ENCODE data around the gene ARHGEF10L. TPM values are rescaled to one million over a fixed set of nuclear protein-coding genes. Genes with fewer than 3 reads are reported as not detected.
A peak's percentile ranks its signal among the peaks of the same experiment; 100 is the strongest.

ARHGEF10L gene
- total RNA-seq, 2 donors from 2014 or later, result 26.0 to 39.7 TPM

GRCh38 chr1:17533201-17533600 is 6.3 kb upstream of the ARHGEF10L start:
- H3K27ac ChIP-seq, result peak overlapping the region; percentile 65 to 84

GRCh38 chr1:17535300-17535936 is 4.1 kb upstream of the ARHGEF10L start:
- Histone ChIP-seq H3K4me1 (replicated peaks) (peaks cover 3% of the 10 kb centered on the region), H3K27ac (peak overlapping the region in 1 of 2 donors; percentile 11), H3K4me3 (no peak overlapping the region), H3K36me3 (no peaks in the 10 kb centered on the region), H3K27me3 (replicated peaks; ENCODE audit: insufficient read depth) (no peaks in the 10 kb centered on the region), H3K9me3 (no peaks in the 10 kb centered on the region)
- DNase-seq (ENCODE audit: low spot score), result no peak
- 74% methylated on average over 8 of the region's 8 CpGs for WGBS
- intact Hi-C loops (cut with DNase I), result no loop called here
- no peak for TF ChIP-seq POLR2AphosphoS5 (IDR thresholded peaks at IDR 0.05)
- no peak for TF ChIP-seq CTCF (IDR thresholded peaks at IDR 0.05)
- TF ChIP-seq POLR2A (IDR thresholded peaks at IDR 0.05), result no peak

More at GRCh38 chr1:17533201-17533600, 6.3 kb upstream of the ARHGEF10L start:
- DNase-seq (ENCODE audit: low spot score), result no peak
- intact Hi-C loops (cut with DNase I), result no loop called here
- Histone ChIP-seq H3K4me1 (replicated peaks) (no peaks in the 10 kb centered on the region), H3K4me3 (no peak overlapping the region), H3K27me3 (replicated peaks; ENCODE audit: insufficient read depth) (no peaks in the 10 kb centered on the region), H3K36me3 (no peaks in the 10 kb centered on the region), H3K9me3 (no peaks in the 10 kb centered on the region)
- 94% methylated on average over 4 of the region's 4 CpGs for WGBS
- no peak for TF ChIP-seq CTCF (IDR thresholded peaks at IDR 0.05)
- TF ChIP-seq POLR2A (IDR thresholded peaks at IDR 0.05), result no peak
- no peak for TF ChIP-seq POLR2AphosphoS5 (IDR thresholded peaks at IDR 0.05)

- TF ChIP-seq POLR2AphosphoS5 (IDR thresholded peaks at IDR 0.05) (no peak), POLR2A (IDR thresholded peaks at IDR 0.05) (no peak), CTCF (IDR thresholded peaks at IDR 0.05) (no peak)
- intact Hi-C loops (cut with DNase I), result no loop called here
- Histone ChIP-seq H3K4me3 (no peak overlapping the region), H3K36me3 (no peaks in the 10 kb centered on the region), H3K4me1 (replicated peaks) (peaks cover 3% of the 10 kb centered on the region), H3K9me3 (no peaks in the 10 kb centered on the region), H3K27me3 (replicated peaks; ENCODE audit: insufficient read depth) (no peaks in the 10 kb centered on the region), H3K27ac (peak overlapping the region; percentile 79 to 80)
- 40% methylated on average over 7 of the region's 7 CpGs for WGBS
- no peak for DNase-seq (ENCODE audit: low spot score)
Observed at GRCh38 chr1:17538010-17538409, 1.5 kb upstream of the ARHGEF10L start.

GRCh38 chr1:17538428-17539117 is 925 bp upstream of the ARHGEF10L start:
- intact Hi-C loops (cut with DNase I), result no loop called here
- Histone ChIP-seq H3K27me3 (replicated peaks; ENCODE audit: insufficient read depth) (no peaks in the 10 kb centered on the region), H3K36me3 (no peaks in the 10 kb centered on the region), H3K4me3 (no peak overlapping the region), H3K9me3 (no peaks in the 10 kb centered on the region), H3K27ac (peak overlapping the region; percentile 79 to 80), H3K4me1 (replicated peaks) (peaks cover 3% of the 10 kb centered on the region)
- TF ChIP-seq POLR2A (IDR thresholded peaks at IDR 0.05) (no peak), POLR2AphosphoS5 (IDR thresholded peaks at IDR 0.05) (no peak), CTCF (IDR thresholded peaks at IDR 0.05) (no peak)
- no peak for DNase-seq (ENCODE audit: low spot score)
- WGBS, result 19% methylated on average over 13 of the region's 13 CpGs

- Histone ChIP-seq H3K27ac (peak overlapping the region; percentile 79 to 80), H3K36me3 (no peaks in the 10 kb centered on the region), H3K4me1 (replicated peaks) (peaks cover 3% of the 10 kb centered on the region), H3K4me3 (peak overlapping the region; percentile 31 to 67), H3K27me3 (replicated peaks; ENCODE audit: insufficient read depth) (no peaks in the 10 kb centered on the region), H3K9me3 (no peaks in the 10 kb centered on the region)
- TF ChIP-seq POLR2A (IDR thresholded peaks at IDR 0.05) (no peak), POLR2AphosphoS5 (IDR thresholded peaks at IDR 0.05) (no peak), CTCF (IDR thresholded peaks at IDR 0.05) (no peak)
- WGBS, result 17% methylated on average over 17 of the region's 20 CpGs
- DNase-seq (ENCODE audit: low spot score), result no peak
- intact Hi-C loops (cut with DNase I), result no loop called here
Observed at GRCh38 chr1:17539118-17539476, 401 bp upstream of the ARHGEF10L start.

Data from prostate gland (tissue), 2 donors.